ENCODE data around the gene CCDC9B.

Gene CCDC9B

DNA sequence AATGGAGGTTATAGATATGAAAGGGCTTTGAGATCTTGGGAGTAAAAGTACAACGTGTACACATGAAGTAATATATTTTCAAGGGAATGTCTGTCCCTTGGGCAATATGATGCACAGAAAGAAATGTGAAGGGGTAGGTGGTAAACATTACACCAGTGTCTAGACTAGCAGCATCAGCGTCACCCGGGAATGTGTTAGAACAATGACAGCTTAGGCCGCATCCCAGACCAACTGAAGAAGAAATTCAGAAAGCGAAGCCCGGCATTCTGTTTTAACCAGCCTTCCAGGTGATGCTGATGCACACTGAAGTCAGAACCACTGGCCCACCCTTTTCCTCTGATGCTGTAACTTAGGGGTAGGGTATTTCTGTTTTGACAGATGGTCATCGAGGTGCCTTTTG is 10.9 kb downstream of the CCDC9B start:
- DNase-seq (ENCODE audit: low read depth) = peak; percentile 32

DNA sequence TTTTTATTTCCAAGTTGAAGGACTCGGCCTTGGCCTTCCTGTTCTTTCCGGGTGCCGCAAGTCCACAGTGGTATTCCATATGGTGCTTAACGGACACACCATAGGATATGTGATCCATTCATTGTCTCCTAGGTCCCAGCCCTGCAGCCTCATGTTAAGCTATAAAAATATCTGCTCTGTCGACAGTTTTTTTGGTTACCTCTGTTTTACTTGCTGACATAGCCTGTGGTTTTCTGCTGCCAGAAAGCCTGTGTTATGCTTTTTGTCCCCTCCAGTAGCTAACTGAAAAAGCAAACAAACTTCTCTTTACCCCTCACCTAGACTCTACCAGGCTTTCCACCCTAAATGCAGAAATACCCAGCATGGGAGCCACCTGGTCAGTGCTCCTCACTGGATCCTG is 12.0 kb downstream of the CCDC9B start:
- peak; percentile 37 for DNase-seq (ENCODE audit: low read depth)

DNA sequence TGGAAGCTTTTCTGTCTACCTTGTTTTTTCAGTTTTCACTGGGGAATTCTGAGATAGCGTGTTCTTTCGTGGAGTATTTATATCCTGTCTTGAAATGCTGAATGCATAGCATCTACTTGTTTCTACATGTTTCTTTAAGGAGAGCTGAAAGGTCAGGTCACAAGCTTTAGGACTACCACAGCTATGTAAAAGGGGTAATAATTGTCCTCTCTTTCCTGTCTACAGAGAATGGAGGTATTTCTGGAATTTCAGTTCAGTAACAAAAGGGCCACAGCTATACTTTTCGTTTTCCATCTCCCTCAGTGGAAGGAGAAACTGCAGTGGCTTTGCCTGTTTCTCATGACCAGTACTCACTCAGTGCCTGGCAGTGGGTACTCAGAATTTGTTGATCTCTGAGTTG is 12.6 kb downstream of the CCDC9B start:
- DNase-seq (ENCODE audit: low read depth) = peak; percentile 91

DNA sequence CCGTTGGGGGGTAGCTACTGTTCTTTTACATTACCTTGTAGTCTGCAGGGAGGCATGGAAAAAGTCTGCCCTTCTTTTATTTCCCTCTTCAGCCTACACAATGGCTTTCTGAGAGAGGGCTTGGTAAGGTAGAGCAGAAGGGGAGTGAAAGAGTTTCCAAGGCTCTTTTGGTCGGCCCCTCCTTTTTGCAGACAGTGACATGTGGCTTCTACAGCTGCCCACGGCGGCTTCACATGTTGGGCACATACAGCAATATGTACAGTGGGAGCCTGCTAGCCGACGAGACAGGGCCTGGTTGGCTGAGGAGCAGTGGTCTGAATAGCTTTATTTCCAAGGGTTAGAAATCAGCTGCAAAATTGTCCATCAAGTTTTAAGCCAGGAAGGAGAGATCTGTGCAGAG is 13.3 kb downstream of the CCDC9B start:
- no peak for DNase-seq (ENCODE audit: low read depth)

DNA sequence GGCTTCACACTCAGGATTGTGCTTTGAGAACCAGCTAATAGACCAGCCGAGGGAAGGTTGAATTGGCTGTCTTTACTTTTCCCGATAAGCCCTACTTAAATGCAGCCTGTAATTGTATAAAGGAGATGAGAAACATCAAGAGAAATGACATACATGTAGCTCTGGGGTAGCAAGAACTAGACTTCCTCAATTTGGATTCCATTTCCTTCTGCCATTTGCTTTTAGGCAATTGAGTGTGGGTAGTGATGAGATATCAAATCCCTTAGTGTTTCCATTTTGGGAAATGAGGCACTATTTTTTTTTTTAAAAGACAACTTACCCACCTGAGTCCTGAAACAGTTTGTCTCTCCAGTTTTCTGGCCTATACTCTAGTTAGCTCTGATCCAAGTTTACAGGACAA is 15.0 kb downstream of the CCDC9B start:
- no peak for DNase-seq (ENCODE audit: low read depth)

DNA sequence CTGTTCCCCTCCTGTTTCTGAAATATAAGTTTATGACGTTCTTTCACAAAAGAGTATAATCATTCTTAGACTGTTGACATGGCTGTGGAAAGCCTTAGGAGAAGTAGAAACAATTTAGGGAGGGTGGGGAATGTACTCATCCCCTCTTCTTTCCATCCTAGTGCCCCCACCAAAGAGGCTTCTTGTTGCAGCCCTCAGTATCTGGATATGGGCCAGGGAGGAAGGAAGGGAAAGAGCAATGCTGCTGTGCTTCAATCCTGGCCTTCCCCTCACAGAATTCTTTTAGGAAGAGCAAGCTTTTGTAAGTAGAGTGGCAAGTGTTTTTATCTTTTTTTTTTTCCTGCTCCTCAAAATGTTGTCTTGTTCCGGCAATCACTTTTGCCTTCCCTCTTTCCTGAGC is 15.6 kb downstream of the CCDC9B start:
- peak; percentile 58 for DNase-seq (ENCODE audit: low read depth)

DNA sequence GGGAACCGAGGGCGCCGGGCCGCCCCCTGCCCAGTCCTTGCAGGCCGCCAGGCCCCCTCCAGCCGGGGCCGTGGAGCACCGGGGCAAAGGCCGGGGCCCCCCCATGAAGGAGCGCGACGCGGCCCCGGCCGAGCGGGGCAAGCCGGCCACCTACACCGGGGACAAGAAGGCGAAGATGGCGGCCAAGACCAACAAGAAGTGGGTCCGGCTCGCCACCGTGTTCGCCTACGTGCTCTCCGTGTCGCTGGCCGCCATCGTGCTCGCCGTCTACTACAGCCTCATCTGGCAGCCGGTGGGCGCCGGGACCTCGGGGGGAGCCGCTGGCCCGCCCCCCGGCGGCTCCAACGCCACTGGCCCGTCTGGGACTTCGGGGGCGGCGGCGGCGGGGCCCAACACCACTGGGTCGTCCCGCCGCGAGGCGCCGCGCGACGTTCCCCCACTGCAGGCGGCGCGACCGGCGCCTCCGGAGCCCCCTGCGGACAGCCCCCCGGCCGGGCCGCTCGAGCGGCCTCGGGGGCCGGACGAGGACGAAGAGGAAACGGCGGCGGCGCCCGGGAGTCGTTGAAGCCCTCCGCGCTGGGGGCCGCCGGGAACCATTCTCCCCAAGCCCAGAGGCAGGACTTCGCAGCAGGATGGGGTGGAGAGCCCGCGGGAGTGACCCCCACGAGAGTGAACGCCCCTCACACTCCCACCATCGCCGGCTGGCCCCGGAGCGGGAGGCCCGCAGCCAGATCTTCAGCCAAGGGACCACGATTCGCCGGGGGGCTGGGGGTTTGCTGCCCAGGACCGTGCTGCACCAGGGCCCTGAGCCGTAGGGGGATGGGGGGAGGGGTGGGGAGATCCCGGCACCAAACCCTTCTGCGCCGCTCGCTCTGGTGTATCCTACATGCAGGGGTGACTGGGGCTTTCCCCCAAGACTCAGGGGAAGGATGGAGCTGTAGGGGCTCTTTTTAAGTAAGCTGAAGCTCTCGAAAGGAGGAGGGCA is 16.5 kb downstream of the CCDC9B start:
- peak; percentile 43 for DNase-seq (ENCODE audit: low read depth)

DNA sequence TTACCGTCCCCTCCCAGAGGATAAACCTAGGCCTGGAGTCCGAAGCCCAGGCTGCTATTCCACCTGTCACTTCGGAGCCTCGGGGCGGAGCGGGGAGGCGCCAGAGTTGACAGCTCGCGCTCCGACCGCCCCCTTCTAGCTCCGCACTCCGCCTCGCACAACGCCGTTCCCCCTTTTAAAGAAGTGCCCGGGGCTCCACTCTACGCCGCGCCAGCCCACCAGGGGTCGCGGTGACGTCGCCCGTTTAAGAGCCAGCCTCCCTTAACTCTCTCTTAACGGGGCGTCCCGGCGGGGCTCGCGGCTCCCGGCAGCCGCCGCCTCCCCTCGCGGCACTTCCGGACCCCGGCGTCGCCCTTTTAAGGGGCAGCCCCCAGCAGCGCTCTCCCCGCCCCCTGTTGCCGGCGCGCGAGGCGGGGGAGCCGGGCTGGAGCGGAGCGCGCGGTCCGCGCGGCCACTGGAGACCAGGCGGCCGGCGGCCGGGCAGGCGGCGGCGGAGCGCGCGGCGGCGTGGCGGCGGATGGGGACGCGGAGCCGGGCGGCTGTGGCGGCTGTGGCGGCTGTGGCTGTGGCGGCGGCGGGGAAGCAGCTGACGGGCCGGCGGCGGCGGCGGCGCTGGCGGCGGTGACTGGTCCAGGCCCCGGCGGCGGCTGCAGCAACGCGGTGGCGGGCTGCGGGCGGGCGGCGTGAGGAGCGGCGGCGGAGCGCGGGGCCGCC is 17.3 kb downstream of the CCDC9B start, which contains the start of gene INAFM2:
INAFM2 (plus strand) TSS at position 454 of the 714 bp plus-strand sequence. CDS start 364 bp downstream, outside the sequence.
- DNase-seq (ENCODE audit: low read depth) = peak; percentile 96

DNA sequence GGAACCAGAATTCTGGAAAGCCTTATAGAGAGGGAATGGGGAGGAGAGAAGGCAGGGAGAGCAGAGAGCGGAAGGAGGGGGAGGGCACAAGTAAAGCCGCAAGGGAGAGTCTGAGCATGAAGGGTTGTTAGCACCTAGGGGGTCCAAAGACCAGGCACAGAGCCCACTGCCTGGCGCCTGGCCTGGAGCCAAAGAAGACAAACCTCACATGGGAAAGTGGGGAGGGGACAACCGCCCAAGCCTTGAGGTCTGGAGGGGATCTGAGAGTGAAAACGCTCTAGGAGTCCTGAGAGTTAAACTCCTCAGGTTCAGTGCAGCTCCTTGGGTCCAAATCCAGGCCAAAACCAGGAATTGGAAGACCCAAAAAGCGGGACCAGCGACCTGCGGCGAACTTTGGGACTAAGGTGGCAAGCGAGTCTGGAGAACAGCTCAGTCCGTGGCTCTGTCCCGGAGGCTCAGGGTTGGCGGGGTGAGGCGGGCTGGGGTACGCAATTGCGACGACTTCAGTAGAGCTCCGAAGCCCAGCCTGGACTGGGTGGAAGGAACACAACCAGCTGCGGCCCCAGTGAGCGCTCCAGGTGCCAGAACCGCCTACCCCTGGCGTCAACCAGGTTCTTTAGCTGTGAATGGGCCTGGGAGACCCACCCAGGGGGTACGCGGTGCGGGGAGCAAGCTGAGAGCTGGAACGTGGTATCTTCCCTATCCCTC is 18.1 kb downstream of the CCDC9B start:
- peak; percentile 69 for DNase-seq (ENCODE audit: low read depth)

DNA sequence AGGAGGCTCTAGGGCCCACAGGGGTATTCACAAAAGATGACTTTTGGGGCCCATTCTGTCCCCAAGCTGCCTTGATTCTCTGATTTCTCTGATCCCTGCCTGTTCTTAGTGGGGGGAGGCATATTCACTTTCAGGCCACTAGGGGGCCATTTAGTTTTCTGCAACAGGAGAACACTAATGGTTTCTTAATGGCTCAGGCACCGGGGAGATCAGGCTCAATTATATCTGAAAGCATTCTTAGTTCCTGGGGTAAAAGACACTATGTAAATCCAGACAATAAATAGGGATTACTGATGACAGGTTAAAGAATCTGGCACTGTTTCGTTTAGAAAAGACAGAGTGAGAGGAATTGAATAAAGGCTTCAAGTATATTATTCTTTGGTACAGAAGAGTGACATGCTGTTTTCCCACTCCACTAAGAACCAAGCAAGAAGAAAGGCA is 19.8 kb downstream of the CCDC9B start:
- DNase-seq (ENCODE audit: low read depth) = peak; percentile 74

DNA sequence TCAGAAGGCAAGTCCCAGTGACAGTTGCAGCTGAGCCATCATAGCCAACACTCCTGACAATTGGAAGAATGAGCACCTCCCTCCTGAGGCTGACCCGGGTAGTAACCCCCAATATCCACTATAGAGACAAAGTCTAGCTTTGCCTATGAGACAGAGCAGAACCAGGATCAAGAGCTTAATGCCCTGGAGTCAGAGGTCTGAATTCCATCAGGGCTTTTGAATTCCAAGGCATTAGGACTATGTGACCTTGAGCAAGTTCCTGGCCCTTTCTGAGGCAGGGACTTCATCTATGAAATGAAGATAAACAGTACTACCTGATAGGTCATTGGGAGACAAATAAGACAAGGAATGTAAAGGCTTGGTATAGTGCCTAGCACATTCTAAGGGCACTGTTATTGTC is 20.3 kb downstream of the CCDC9B start:
- no peak for DNase-seq (ENCODE audit: low read depth)

DNA sequence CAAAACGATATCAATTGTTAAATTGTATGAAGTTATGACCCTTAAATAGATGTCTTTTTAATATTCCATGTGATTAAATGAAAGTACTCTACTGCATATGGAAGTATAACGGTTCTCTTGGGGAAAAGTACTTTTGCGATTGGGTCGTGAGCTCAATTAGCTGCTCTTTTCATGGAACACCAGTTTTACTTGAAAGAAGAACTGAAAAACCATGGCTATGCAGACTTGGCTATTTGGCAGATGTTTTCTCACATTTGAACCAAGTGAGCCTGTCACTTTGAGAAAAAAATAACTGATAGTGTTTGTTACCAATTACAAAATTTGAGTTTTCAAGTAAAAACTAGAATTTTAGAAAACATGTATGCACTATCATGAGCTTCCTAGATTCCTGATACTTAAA is 23.2 kb downstream of the CCDC9B start:
- no peak for DNase-seq (ENCODE audit: low read depth)

DNA sequence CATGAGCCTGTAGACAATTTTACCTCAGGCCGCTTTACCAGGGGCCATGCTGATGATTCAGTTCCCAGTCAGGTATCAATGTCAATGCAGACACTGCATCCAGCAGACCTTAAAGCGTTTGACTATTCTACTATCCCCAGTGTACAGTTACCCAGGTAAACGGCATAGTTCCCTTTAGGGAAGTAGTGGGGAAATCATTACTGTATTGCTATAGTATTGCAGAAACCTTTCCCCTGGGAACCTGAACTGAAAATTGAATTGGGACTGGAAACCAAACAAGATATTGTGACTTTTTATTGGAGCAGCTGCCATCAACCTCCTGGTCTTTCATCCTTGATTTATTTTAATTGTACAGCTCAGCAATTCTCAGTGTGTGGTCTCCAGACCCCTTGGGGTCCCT is 23.8 kb downstream of the CCDC9B start:
- no peak for DNase-seq (ENCODE audit: low read depth)

DNA sequence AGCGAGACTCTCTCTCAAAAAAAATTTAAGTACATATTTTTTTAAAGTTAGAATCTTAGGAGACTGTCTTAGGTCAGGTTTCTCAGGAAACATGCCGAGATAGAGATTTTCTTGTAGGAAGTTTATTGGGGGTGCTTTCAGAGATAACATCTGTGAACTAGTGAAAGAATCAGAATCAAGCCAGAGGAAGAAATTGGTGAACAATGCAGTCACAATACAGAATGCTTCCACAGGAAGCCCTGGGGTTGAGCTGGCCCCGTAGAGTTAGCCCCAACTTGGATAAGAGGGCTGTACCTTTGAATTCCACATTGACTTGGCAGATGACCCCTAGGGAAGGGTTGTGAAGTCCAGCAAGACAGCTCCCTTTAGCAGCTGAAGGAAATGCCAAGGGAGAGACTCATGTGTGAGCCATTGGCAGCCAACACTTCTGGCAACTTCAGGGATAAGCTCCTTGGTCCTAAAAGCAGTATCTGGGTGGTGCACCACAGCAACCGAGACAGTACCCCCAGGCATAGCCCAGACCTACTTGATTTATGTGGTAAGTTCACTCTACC is 25.9 kb downstream of the CCDC9B start:
- DNase-seq (ENCODE audit: low read depth) = peak; percentile 81

DNA sequence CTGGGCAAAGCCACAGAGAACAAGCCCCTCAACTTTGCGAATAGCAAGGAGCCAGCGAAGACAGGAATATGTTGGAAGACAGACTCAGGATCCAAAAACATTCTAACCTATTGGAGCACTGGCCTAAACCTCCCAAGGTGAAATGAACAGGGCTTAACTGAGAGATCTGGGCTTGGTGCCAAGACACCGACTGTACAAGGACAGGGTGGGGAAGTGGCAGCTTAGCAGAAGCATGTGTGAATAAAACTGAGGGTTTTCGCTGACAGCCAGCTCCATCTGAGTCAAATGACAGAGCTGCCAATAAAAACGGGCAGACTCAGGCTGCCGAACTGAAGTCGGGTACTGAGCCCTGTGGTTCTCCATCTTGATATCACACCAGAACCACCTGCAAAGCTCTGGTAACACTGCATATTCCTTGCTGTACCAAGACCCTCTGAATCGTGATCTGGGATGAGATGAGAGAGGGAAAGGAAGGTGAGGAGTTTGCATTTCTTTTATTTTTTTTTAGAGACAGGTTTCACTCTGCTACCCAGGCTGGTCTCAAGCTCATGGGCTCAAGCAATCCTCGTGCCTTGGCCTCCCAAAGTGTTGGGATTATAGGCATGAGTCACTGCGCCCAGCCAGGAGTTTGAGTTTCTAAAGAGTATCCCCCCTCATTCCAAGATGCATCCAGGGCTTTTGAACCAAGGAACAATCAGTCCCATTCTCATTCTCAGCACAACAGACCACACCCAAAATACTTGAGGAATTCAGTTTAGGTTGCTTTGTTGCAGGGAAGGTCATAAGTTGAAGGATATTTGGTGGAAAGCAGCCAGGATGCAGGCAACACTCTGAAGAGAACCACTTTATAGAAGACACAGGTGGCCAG is 27.0 kb downstream of the CCDC9B start:
- peak; percentile 61 for DNase-seq (ENCODE audit: low read depth)

DNA sequence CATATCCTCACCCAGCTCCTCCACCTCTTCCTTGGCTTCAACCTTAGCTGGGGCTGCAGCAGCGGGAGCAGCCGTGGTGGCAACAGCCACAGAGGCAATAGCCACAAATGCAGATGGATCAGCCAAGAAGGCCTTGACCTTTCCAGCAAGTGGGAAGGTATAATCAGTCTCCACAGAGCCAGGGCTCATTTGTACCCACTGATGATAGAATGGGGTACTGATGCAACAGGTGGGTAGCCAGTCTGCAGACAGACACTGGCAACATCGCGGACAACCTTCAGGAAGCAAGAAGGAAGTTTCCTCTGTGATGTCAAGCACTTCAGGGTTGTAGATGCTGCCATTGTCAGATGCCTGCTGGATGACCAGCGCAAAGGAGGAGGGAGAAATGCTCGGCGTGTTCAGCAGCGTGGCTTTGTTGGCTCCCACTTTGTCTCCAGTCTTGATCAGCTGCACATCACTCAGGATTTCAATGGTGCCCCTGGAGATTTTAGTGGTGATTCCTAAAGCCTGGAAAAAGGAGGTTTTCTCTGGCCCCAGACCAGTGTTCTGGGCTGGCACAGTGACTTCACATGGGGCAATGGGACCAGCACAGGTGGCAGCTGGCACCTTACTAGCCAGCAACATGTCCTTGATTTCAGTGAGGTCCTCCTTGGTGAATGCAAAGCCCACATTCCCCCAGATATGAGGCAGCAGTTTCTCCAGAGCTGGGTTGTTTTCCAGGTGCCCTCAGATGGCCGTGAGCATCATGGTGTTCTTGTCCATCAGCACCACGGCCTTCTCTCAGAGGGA is 28.2 kb downstream of the CCDC9B start:
- DNase-seq (ENCODE audit: low read depth) = no peak

DNA sequence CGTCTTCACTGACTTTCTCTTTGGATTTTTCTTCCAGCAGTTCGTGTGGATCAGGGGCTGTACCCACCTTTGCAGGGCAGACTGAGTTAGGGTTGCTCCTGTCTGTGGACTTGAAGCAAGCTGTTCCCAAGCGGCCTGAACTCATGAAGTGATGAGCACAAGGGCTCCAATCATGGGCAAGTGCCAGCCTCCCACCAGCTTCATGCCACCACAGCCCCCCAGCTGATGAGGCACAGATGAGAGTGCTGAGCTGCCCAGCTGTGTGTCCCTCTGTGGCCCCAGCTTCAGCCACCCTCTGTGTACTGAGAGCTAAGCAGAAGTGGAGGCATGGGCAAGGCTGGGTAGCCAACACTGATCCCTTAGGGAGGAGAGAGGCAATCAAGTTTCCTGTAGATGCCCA is 29.7 kb downstream of the CCDC9B start:
- no peak for DNase-seq (ENCODE audit: low read depth)

DNA sequence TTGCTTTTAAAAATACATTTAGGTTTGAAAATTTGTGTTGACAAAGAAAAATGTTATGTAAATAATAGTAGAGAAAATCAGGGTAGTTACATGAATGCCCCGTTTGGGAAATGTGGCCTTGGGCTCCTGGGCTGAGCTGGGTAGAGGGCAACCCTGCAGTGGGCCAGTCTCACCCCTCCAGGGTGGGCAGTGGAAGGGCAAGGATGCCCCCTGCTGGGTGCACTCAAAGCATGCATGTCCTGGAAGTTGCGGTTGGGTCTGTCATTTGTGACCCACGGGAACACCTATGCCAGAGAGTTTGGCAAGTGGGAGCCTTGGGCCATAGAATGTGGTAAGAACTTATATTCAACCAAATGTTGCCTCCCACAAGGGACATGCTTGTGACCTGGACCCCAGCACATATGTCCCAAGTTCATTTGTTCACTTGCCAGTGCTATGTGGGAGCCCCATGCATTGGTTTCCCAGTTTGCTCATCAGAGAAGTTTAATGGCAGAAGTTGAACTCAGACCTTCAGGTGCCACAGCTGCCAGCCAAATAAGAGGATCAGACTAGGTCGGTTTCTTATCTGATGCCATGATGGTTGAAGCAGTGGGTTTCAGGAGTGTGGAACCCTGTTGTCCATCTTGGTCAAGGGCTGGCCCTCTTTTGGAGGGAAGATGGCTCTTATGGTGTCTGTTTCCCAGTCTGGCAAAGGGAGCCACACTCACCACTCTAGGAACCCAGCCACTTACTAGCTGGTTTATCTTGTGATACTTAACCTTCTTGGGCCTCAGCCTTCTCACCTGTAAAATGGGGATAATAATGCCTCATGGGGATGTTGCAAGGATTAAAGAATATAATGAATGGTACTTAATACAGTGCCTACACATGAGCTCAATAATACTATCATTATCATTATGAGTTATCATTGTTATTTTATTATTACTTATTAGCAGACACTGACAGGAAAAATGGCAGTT is 30.5 kb downstream of the CCDC9B start:
- DNase-seq (ENCODE audit: low read depth) = peak; percentile 52

DNA sequence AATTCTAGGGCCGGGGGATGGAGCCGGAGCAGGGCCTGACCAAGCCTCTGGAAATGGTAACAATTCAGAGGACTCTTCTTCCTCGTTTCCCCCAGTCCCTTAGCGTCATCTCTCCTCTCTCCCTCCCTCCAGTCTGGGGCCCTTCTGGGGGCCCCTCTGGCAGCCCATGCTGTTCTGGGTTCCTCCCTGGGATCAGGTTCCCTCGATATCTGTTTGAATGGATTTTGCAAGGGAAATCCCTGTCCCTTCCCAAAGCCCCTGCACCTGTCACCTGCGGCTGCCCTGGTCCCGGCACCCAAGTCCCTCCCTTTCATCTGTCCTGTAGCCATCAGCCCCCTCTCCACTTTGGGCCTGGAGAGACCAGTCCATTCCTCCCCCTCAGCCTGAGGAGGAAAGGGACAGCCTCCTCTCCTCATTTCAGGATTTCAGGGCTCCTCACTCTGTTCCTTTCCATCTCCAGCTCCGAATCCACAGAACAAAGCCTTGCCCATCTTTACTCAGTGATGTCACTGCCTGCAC is 31.3 kb downstream of the CCDC9B start:
- DNase-seq (ENCODE audit: low read depth) = no peak
